ENCODE measurements around the gene TRAFD1.

Gene TRAFD1

GRCh38 chr12:112161711-112162110 lies 36.4 kb downstream of the TRAFD1 start:
- no peak for DNase-seq

DNA sequence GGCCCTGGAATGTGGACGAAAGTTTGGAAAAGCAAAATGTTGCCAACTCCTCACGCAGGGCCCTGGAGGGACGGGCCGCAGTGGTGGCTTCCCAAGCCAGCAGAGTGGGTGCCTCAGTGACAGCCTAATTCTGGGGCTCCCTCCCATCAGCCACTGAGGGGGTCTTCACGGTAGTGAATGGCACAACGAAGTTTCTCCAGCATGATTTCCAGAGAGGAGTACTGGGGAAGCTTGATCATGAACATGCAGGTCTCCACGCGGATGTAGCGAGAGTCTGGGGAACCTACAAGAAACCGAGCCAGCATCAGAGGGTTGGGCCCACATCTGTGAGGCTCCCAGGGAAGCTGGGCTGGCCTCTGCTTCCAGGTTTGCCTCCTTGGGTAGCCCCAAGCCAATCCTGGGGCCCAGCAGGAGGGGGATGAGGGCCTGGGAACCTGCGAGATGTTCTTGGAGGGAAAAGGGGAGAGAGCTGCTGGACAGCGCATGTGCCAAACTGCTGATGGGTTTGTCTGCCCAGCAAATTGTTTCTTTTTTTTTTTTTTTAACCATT lies 37.0 kb downstream of the TRAFD1 start:
- DNase-seq, result no peak

GRCh38 chr12:112163056-112163455 lies 37.7 kb downstream of the TRAFD1 start:
- DNase-seq, result no peak

DNA sequence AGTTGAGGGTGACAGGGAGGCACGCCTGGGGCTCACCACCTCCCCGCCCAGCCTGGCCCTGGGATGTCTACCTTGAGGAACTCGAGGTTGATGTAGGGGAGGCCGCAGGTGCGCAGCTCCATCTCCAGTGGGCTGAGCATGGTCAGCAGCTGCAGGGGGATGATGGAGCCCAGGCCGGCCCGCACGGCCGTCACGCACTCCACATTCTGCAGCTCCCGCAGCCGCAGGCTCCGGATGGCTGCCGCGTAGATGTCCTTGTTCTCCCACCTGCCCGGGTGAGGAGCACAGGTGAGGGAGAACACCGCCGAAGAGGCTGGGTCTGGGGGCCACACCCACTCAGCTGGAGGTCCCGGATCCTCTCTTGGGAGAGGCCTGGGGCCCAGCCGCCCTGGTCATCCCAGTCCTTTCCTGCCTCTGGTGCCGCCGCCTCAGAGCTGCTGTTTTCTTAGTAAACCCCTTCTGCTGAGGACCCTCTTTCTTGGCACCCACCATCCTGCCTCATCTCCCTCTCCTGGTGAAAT lies 38.2 kb downstream of the TRAFD1 start:
- DNase-seq, result no peak

GRCh38 chr12:112164011-112164660 lies 38.8 kb downstream of the TRAFD1 start:
- DNase-seq, result no peak

DNA sequence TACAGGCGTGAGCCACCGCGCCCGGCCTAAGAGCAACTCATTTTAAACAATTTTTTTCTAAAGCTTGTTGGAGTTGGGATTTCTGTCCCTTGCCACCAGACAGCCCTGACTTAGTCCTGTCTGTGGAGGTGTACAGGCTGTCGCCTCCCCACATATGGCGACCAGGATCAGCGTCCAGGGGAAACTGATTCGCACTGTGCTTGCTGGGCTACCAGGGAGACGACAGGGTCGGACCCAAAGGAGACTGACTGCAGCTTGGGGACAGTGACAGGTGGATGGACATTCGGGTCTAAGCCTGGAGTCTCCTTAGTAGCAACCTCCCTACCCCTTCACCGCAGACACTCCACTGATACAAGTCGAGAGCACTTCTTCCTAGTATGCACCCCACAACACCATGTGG lies 40.3 kb downstream of the TRAFD1 start:
- no peak for DNase-seq

- no peak for DNase-seq
These were observed 41.0 kb downstream of the TRAFD1 start for GRCh38 chr12:112166051-112167015.

GRCh38 chr12:112167031-112167461 lies 41.7 kb downstream of the TRAFD1 start:
- no peak for DNase-seq

- no peak for DNase-seq
These were observed 42.6 kb downstream of the TRAFD1 start for GRCh38 chr12:112167718-112168525.

DNA sequence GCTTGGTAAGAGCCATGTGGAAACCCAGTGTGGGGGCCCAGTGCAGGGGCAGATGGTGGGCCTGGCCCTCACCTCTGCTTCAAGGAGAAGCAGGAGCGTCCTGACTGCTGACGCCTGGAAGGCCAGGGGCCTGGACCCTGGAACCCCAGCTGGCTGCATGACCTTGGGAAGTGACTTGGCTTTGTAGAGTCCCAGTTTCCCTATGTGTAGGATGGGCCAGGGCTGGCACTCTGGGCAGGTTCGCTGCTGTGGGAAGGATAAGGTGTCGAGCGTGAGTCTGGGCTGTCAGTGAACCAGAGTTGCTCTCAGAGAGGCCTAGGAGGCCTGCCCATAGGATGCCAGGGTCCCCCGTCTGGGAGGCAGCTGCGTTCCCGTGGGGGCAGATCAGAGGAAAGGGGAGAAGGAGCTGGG lies 43.2 kb downstream of the TRAFD1 start:
- no peak for DNase-seq

GRCh38 chr12:112169161-112169872 lies 44.0 kb downstream of the TRAFD1 start:
- no peak for DNase-seq

GRCh38 chr12:112169966-112170365 lies 44.6 kb downstream of the TRAFD1 start:
- DNase-seq, result no peak

GRCh38 chr12:112170376-112170775 lies 45.0 kb downstream of the TRAFD1 start:
- DNase-seq, result peak; percentile 24

DNA sequence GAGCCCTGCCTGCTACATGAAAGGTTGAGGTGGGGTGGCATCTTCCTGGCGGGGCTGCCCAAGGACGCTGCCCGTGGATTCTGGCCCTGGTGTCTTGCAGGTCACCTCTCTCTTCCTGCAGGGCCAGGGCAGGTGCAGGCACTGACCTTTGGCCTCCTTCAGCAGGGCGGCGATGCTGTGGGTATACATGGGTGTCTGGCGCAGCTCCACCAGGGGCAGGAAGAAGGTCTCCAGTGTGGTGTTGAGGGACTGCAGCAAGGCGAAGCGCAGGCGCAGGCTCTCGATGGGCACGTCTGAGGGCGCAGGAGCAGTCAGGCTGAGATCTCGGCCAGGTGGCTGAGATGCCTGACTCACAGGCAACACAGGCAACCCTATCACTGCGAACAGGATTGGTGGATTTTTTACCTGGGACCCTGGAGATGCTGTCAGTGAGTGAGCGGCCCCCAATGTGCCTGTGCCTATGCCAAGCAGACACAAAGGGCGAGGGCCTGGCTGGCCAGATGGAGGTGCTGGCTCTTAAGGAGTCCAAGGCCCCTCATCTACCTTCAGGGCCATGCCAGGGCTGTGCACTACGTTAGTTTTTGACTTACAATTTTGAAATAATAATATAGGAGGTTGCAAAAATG lies 45.7 kb downstream of the TRAFD1 start:
- DNase-seq, result no peak

DNA sequence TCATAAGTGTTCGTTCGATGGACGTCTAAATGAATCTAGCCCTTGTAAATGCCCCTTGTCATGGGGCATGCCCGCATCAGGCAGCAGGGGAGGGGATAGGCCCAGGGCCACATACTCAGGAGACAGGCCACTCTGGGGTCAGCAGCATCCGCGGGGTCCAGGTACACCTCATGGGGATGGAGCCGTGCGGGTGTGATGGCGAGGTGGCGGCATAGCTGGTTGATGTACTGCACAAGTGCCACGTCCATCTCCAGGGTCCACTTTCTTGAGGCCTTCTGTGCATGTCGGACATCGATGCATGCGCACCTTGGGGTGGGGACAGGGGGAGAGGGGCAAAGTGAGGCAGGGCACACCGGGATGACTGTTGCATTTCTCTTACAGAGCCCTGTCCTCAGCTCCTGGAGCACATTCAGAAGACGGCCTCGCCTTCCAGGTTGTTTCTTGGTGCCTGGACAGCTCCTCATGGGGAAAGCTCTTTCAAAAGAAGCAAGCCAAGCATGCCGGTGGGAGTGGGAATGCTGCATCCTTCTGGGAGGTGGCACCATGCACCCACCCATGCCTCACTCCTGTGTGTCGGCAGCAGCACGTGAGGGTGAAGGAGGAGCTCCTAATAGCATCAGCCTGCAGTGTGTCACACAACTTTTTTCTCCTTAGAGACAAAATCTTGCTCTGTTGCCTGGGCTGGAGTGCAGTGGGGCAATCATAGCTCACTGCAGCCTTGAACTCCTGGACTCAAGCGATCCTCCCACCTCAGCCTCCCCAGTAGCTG lies 47.4 kb downstream of the TRAFD1 start:
- DNase-seq, result no peak

DNA sequence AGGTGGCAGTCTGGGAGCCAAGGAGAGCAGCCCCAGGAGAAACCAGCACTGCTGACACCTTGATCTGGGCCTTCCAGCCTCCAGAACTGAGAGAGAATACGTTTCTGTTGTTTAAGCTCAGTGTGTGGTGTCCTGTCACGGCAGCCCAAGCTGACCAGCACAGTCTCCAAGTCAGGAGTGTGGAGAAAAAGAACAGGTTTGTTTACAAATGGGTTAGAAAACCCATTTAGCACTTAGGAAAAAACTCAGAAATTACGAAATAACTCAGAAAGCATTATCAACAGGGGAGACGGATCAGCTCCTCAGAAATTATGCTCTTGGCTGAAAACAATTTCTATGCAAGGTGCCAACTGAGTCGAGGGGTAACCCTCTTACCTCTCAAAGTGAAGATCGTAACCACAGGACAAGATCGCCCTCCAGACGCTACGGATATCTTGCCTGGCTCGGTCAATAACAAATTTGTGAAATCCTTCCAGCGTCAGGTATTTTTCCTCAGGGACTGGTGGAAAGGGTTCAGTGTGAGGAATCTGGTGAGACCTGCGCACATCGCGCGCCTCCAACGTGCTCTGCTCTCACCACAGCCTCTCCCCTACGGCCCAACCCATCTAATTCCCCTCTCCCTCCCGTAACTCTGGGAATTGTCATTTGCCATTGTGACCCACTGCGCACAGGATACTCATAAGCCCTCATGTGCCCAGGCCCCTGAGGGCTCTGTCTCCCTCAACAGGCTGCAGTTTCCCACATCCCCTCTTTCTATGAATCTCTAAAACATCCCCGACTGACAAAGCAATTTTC lies 50.2 kb downstream of the TRAFD1 start:
- DNase-seq, result no peak

DNA sequence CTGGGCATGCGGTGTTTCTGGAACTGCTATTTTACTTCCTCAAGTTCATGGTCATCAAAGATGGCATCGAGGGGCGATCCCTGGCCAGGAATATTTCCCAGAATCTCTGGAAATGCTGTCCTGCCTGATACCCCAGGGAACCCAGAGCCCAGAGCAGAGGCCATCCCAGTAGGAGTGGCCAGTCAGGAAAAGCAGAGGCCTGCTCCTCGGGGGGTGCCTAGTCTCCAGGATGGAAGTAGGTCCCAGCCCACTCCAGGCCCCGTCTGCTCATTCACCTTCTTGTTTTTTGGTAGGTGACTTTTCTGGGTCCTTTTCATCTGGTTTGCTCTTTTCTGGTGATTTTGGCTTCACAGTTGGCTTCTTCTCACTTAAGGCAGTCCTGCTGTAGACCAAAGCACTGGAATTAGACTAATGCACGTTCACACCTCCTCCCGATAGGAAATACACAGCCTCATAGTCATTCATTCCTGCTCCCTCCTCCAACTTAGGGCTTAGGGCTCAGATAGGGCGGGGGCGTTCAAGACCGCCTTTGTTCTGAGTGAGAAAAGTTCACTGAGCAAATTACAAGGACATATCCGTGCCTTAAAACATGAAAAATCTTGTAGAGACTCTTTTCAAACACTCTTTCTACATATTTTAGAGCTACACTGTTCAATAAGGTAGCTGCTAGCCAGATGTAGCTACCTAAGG lies 51.1 kb downstream of the TRAFD1 start:
- DNase-seq, result no peak

DNA sequence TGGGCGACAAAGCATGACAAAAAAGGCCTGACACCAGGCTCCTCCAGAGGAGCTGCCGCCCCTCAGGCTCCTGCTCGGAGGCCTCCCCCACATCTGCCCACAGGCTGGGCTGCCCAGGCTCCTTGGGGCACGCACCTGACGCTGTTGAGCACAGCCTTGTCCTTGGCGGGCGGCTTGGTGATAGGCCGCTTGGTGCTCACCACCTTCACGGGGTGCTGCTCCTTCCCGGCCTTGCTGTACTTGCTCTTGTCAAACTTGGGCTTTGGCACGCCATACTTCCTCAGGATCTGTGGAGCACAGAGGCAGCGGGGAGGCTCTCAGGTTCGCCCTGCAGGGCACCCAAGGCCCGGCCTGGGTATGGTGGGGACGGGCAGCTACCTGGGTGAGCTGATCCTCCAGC lies 53.4 kb downstream of the TRAFD1 start:
- no peak for DNase-seq

DNA sequence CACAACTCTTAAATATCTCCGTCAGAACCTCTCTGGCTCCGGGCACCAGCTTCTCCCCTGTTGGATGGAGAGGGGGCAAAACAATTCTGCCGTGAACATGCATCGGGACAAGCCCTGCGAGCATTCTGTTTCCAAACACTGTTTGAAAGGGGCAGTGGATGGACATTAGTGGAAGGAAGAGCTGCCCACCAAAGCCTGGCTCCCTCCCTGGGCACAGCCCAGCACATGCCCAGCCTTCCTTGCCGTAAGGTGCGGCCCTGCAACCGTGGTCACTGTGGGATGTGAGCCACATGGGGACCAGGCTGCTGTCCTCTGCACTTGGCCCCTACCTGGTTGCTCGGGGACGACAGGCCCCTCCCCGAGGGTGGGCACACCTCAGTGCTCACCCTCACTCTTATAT lies 54.0 kb downstream of the TRAFD1 start:
- no peak for DNase-seq

Data from activated CD4-positive, alpha-beta T cell treated with anti-CD3 and anti-CD28 coated beads, Interleukin-10, Interleukin-2, amounts not matched to agents 100 ng/mL and 50 ng/mL, durations not matched to agents 16 hours and 8 hours (primary cell).